ENCODE results near the gene MBP.

- TF ChIP-seq POLR2A (IDR thresholded peaks at IDR 0.05; ENCODE audit: low read depth, low read length) (no peak), TAF1 (IDR thresholded peaks at IDR 0.05; ENCODE audit: borderline replicate concordance, low read depth, low read length) (no peak), POLR2AphosphoS5 (IDR thresholded peaks at IDR 0.05; ENCODE audit: low read depth, low read length) (no peak)
These were observed 55.2 kb downstream of the MBP start for GRCh38 chr18:77077401-77077800.

All from GM12892 (cell line).